ENCODE data around the gene CACNA2D3.

CACNA2D3 gene

GRCh38 chr3:54530944-54531343 lies 408.6 kb downstream of the CACNA2D3 start:
- DNase-seq (ENCODE audit: low spot score), result no peak

- DNase-seq (ENCODE audit: low spot score), result no peak
Measured at GRCh38 chr3:54531741-54532140, 409.4 kb downstream of the CACNA2D3 start.

GRCh38 chr3:54533856-54534255 lies 411.5 kb downstream of the CACNA2D3 start:
- DNase-seq (ENCODE audit: low spot score), result no peak

- DNase-seq (ENCODE audit: low spot score), result no peak
Measured at GRCh38 chr3:54535619-54536018, 413.3 kb downstream of the CACNA2D3 start.

- DNase-seq (ENCODE audit: low spot score), result no peak
Measured at GRCh38 chr3:54536450-54536849, 414.1 kb downstream of the CACNA2D3 start.

GRCh38 chr3:54537506-54537905 lies 415.2 kb downstream of the CACNA2D3 start:
- DNase-seq (ENCODE audit: low spot score), result no peak

GRCh38 chr3:54538346-54538745 lies 416.0 kb downstream of the CACNA2D3 start:
- no peak for DNase-seq (ENCODE audit: low spot score)

GRCh38 chr3:54541369-54541768 lies 419.0 kb downstream of the CACNA2D3 start:
- no peak for DNase-seq (ENCODE audit: low spot score)

- no peak for DNase-seq (ENCODE audit: low spot score)
Measured at GRCh38 chr3:54543446-54543845, 421.1 kb downstream of the CACNA2D3 start.

- no peak for DNase-seq (ENCODE audit: low spot score)
Measured at GRCh38 chr3:54547051-54547450, 424.7 kb downstream of the CACNA2D3 start.

GRCh38 chr3:54547846-54548245 lies 425.5 kb downstream of the CACNA2D3 start:
- DNase-seq (ENCODE audit: low spot score), result no peak

GRCh38 chr3:54549607-54550220 lies 427.4 kb downstream of the CACNA2D3 start:
- DNase-seq (ENCODE audit: low spot score), result no peak

GRCh38 chr3:54550221-54550977 lies 428.0 kb downstream of the CACNA2D3 start:
- DNase-seq (ENCODE audit: low spot score), result no peak

- DNase-seq (ENCODE audit: low spot score), result no peak
Measured at GRCh38 chr3:54556630-54557029, 434.3 kb downstream of the CACNA2D3 start.

GRCh38 chr3:54557538-54558428 lies 435.4 kb downstream of the CACNA2D3 start:
- DNase-seq (ENCODE audit: low spot score), result no peak

- DNase-seq (ENCODE audit: low spot score), result no peak
Measured at GRCh38 chr3:54563501-54564200, 441.3 kb downstream of the CACNA2D3 start.

GRCh38 chr3:54564374-54564925 lies 442.1 kb downstream of the CACNA2D3 start:
- DNase-seq (ENCODE audit: low spot score), result no peak

GRCh38 chr3:54565956-54566355 lies 443.6 kb downstream of the CACNA2D3 start:
- DNase-seq (ENCODE audit: low spot score), result no peak

- DNase-seq (ENCODE audit: low spot score), result no peak
Measured at GRCh38 chr3:54567949-54568348, 445.6 kb downstream of the CACNA2D3 start.

- DNase-seq (ENCODE audit: low spot score), result no peak
Measured at GRCh38 chr3:54570008-54570407, 447.7 kb downstream of the CACNA2D3 start.

GRCh38 chr3:54572197-54572895 lies 450.0 kb downstream of the CACNA2D3 start:
- DNase-seq (ENCODE audit: low spot score), result no peak
